Neural cell (in vitro differentiated cells): Measurements from ENCODE around the gene GNG4. TPM values are rescaled to one million over a fixed set of nuclear protein-coding genes. Genes with fewer than 3 reads are reported as not detected.
A peak's percentile ranks its signal among the peaks of the same experiment; 100 is the strongest.

ENCODE experiments used
- H2AFZ ChIP-seq: fragments of 200-600, 300-800 bp; sonication (generic), shearing (Covaris generic); 2 replicates; pipeline ENCODE4 v1.6.0; 2014; ENCODE audit warnings: low read depth, mild to moderate bottlenecking, antibody characterized with exemption, low read length, moderate library complexity
- H3F3A ChIP-seq: fragments of 200-600 bp; shearing (Covaris generic); 2 replicates; pipeline ENCODE4 v1.6.1; 2016; ENCODE audit warnings: mild to moderate bottlenecking, moderate library complexity, mixed read lengths, antibody characterized with exemption, low read length; ENCODE audit not compliant: insufficient read depth, poor library complexity, severe bottlenecking
- H3K27ac ChIP-seq: fragments of 200-600, 300-800 bp; sonication (generic), shearing (Covaris generic); 2 replicates; pipeline ENCODE4 v1.5.1; 2014; ENCODE audit warnings: mild to moderate bottlenecking, low read length, moderate library complexity
- H3K27me3 ChIP-seq: fragments of 300-800, 200-600 bp; sonication (generic), shearing (Covaris generic); 2 replicates; pipeline ENCODE4 v1.6.0; 2014; ENCODE audit warnings: mild to moderate bottlenecking, low read depth, low read length, moderate library complexity; ENCODE audit not compliant: insufficient read depth
- H3K36me3 ChIP-seq: fragments of 300-800, 200-600 bp; sonication (generic), shearing (Covaris generic); 2 replicates; pipeline ENCODE4 v1.5.1; 2014; ENCODE audit warnings: mild to moderate bottlenecking, antibody characterized with exemption, low read length, moderate library complexity; ENCODE audit not compliant: insufficient read depth
- H3K4me2 ChIP-seq: fragments of 300-800, 200-600 bp; sonication (generic), shearing (Covaris generic); 2 replicates; pipeline ENCODE4 v1.6.0; 2014; ENCODE audit warnings: mild to moderate bottlenecking, low read length
- H3K4me3 ChIP-seq: fragments of 300-800, 200-600 bp; sonication (generic), shearing (Covaris generic); 2 replicates; pipeline ENCODE4 v1.5.1; 2014; ENCODE audit warnings: mild to moderate bottlenecking, low read length, moderate library complexity
- H3K79me2 ChIP-seq: fragments of 200-600 bp; shearing (Covaris generic); replicated peaks from 2 replicates; pipeline ENCODE4 v1.6.0; 2014; ENCODE audit warnings: mild to moderate bottlenecking, low read length, moderate library complexity; ENCODE audit not compliant: insufficient read depth
- H3K9ac ChIP-seq: fragments of 300-800, 200-600 bp; sonication (generic), shearing (Covaris generic); 2 replicates; pipeline ENCODE4 v1.6.1; 2016; ENCODE audit warnings: mild to moderate bottlenecking, low read length, mixed read lengths
- H3K9me2 ChIP-seq: fragments of 200-600 bp; shearing (Covaris generic); 2 replicates; pipeline ENCODE4 v1.6.1; 2016; ENCODE audit warnings: mild to moderate bottlenecking, low read length, mixed read lengths; ENCODE audit not compliant: insufficient read depth
- H3K9me3 ChIP-seq: fragments of 200-600, 300-800 bp; sonication (generic), shearing (Covaris generic); 2 replicates; pipeline ENCODE4 v1.6.1; 2016; ENCODE audit warnings: mild to moderate bottlenecking, mixed run types, low read length, moderate library complexity, mixed read lengths
- H4K20me1 ChIP-seq: fragments of 200-600 bp; shearing (Covaris generic); 2 replicates; pipeline ENCODE4 v1.6.1; 2016; ENCODE audit warnings: mild to moderate bottlenecking, mixed run types; ENCODE audit not compliant: insufficient read depth
- CTCF ChIP-seq: fragments of 450-650 bp; IDR thresholded peaks from 2 replicates; pipeline ENCODE4 v1.5.1; 2014; ENCODE audit warnings: antibody characterized with exemption, mild to moderate bottlenecking, moderate library complexity; ENCODE audit not compliant: poor library complexity, severe bottlenecking
- EP300 ChIP-seq: fragments of 450-650 bp; conservative IDR thresholded peaks from 2 replicates; pipeline ENCODE4 v1.6.1; 2014; ENCODE audit warnings: antibody characterized with exemption, mild to moderate bottlenecking, moderate library complexity; ENCODE audit not compliant: poor library complexity, severe bottlenecking
- EZH2 ChIP-seq: fragments of 200-600, 300-800 bp; shearing (Covaris generic), sonication (generic); IDR thresholded peaks from 2 replicates; pipeline ENCODE4 v1.6.1; 2014; ENCODE audit warnings: antibody characterized with exemption, low read length, borderline replicate concordance, mild to moderate bottlenecking; ENCODE audit not compliant: insufficient read depth, poor library complexity, severe bottlenecking
- MXI1 ChIP-seq: fragments of 450-650 bp; conservative IDR thresholded peaks from 2 replicates; pipeline ENCODE4 v1.6.1; 2014; ENCODE audit warnings: antibody characterized with exemption, mild to moderate bottlenecking; ENCODE audit not compliant: poor library complexity, severe bottlenecking
- POLR2AphosphoS5 ChIP-seq: IDR thresholded peaks from 2 replicates; pipeline ENCODE4 v1.6.1; 2012
- RAD21 ChIP-seq: fragments of 450-650 bp; conservative IDR thresholded peaks from 2 replicates; pipeline ENCODE4 v1.6.1; 2014; ENCODE audit warnings: antibody characterized with exemption, mild to moderate bottlenecking, moderate library complexity
- REST ChIP-seq: IDR thresholded peaks from 2 replicates; pipeline ENCODE4 v1.6.1; 2012; ENCODE audit warnings: borderline replicate concordance
- SMC3 ChIP-seq: fragments of 450-650 bp; conservative IDR thresholded peaks from 2 replicates; pipeline ENCODE4 v1.6.1; 2014; ENCODE audit warnings: antibody characterized with exemption, mild to moderate bottlenecking, moderate library complexity; ENCODE audit not compliant: poor library complexity
- TAF1 ChIP-seq: IDR thresholded peaks from 2 replicates; pipeline ENCODE4 v1.6.1; 2012; ENCODE audit warnings: low read depth
- polyA plus RNA-seq: library from polyadenylated mRNA; depleted of rRNA; stranded (reverse); fragments of >200 nt; gene quantifications from 2 replicates; pipeline ENCODE4 v1.2.3, GENCODE V29; 2014

The GNG4 gene
- polyA plus RNA-seq, 1 donor from 2014 or later = 63.2 TPM

- Histone ChIP-seq H3K4me3 (peak overlapping the region; percentile 12), H3K9me2 (no peaks in the 10 kb centered on the region), H3K27ac (peak overlapping the region; percentile 40), H3K4me2 (no peak overlapping the region), H3K79me2 (no peaks in the 10 kb centered on the region), H3K36me3 (no peaks in the 10 kb centered on the region), H3K9ac (no peak overlapping the region), H4K20me1 (no peaks in the 10 kb centered on the region), H3K9me3 (no peaks in the 10 kb centered on the region), H2AFZ (no peak overlapping the region), H3F3A (no peaks in the 10 kb centered on the region), H3K27me3 (no peaks in the 10 kb centered on the region)
- TF ChIP-seq SMC3 (no peak), MXI1 (no peak), TAF1 (no peak), RAD21 (no peak), REST (no peak), POLR2AphosphoS5 (no peak), EP300 (no peak), EZH2 (no peak), CTCF (no peak)
Observed at GRCh38 chr1:235558621-235559169, 90.9 kb downstream of the GNG4 start.

GRCh38 chr1:235557495-235557894 is 92.1 kb downstream of the GNG4 start:
- no peak overlapping the region for H3K4me2 ChIP-seq
- no peak for TF ChIP-seq EZH2
- TF ChIP-seq REST = no peak
- no peak for TF ChIP-seq POLR2AphosphoS5
- no peak for TF ChIP-seq TAF1
- TF ChIP-seq CTCF = no peak
- H3K4me3 ChIP-seq = no peak overlapping the region
- H2AFZ ChIP-seq = no peak overlapping the region
- no peaks in the 10 kb centered on the region for H3K9me2 ChIP-seq
- H3K9me3 ChIP-seq = no peaks in the 10 kb centered on the region
- no peaks in the 10 kb centered on the region for H3K27me3 ChIP-seq
- no peaks in the 10 kb centered on the region for H3F3A ChIP-seq
- no peak overlapping the region for H3K27ac ChIP-seq
- H3K9ac ChIP-seq = no peak overlapping the region
- no peaks in the 10 kb centered on the region for H4K20me1 ChIP-seq
- H3K79me2 ChIP-seq = no peaks in the 10 kb centered on the region
- H3K36me3 ChIP-seq = no peaks in the 10 kb centered on the region
